Retinal pigment epithelial cell (primary cell): ENCODE measurements around the gene PIP4K2B.
A peak's percentile ranks its signal among the peaks of the same experiment; 100 is the strongest.

Experiments used
- DNase-seq: peaks from one replicate; pipeline ENCODE4 v3.0.0-alpha.2; 2010; ENCODE audit warnings: low read depth
- H3K4me3 ChIP-seq: 2 replicates; pipeline ENCODE4 v1.5.1; 2011; ENCODE audit warnings: mild to moderate bottlenecking, low read length, control low read depth, moderate library complexity
- CTCF ChIP-seq: conservative IDR thresholded peaks from 2 replicates; pipeline ENCODE4 v1.5.1; 2011; ENCODE audit warnings: low read depth, low read length, control low read depth, inconsistent platforms

The PIP4K2B gene

GRCh38 chr17:38799501-38800236 is at the start of gene PIP4K2B:
Gene PIP4K2B (minus strand): TSS chr17:38799556. CDS start chr17:38799424, 132 bp downstream.
- H3K4me3 ChIP-seq = peak within 1 kb of the TSS; percentile 72
- no peak for TF ChIP-seq CTCF

GRCh38 chr17:38848557-38848891 is 49.2 kb upstream of the PIP4K2B start:
- no peak overlapping the region for H3K4me3 ChIP-seq
- DNase-seq = no peak
- no peak for TF ChIP-seq CTCF

More at GRCh38 chr17:38799501-38800236, at the start of gene PIP4K2B:
- peak; percentile 96 for DNase-seq

GRCh38 chr17:38844261-38844757 is 45.0 kb upstream of the PIP4K2B start:
- H3K4me3 ChIP-seq = no peak overlapping the region
- TF ChIP-seq CTCF = no peak
- no peak for DNase-seq

- H3K4me3 ChIP-seq = peak overlapping the region; percentile 99
- no peak for DNase-seq
- no peak for TF ChIP-seq CTCF
Measured at GRCh38 chr17:38825762-38826247, 26.4 kb upstream of the PIP4K2B start.

GRCh38 chr17:38824899-38825761 is 25.8 kb upstream of the PIP4K2B start, which contains the start of gene CWC25:
Gene CWC25 (minus strand): TSS chr17:38825321. CDS start chr17:38825183, 138 bp downstream.
- H3K4me3 ChIP-seq = peak within 1 kb of the TSS; percentile 99
- TF ChIP-seq CTCF = no peak
- DNase-seq = peak; percentile 78

GRCh38 chr17:38815576-38816193 is 16.3 kb upstream of the PIP4K2B start:
- TF ChIP-seq CTCF = peak; percentile 41
- no peak for DNase-seq
- no peak overlapping the region for H3K4me3 ChIP-seq
